Frontal cortex (tissue), 4 donors: ENCODE data around the gene TBL1X. TPM values are rescaled to one million over a fixed set of nuclear protein-coding genes. Genes with fewer than 3 reads are reported as not detected.

Experiments used
- DNase-seq, 2 donors: peaks; one replicate each; pipeline ENCODE4 v3.0.0; 2012; ENCODE audit warnings: low spot score in 2 of 2
- FAIRE-seq: peaks from 2 replicates; lab custom pipeline; 2012; peaks lifted over from hg19 to GRCh38; lab: Jason Lieb, UNC
- total RNA-seq: library from RNA; depleted of rRNA; stranded (reverse); fragments of >200 nt; gene quantifications from one replicate; pipeline ENCODE4 v1.2.3, GENCODE V29; 2014
- donor health status: control.
- donor health status: control.
- donor health status: control.

Gene TBL1X
- total RNA-seq, 1 donor from 2014 or later, result 2.9 TPM

- no peak for DNase-seq
- FAIRE-seq, result no peak
Observed at GRCh38 chrX:9681422-9681821, 216.6 kb downstream of the TBL1X start.

- DNase-seq (peak in 1 of 2 donors; percentile 24), FAIRE-seq (no peak)
Observed at GRCh38 chrX:9682456-9682855, 217.6 kb downstream of the TBL1X start.

- DNase-seq, result no peak
- FAIRE-seq, result no peak
Observed at GRCh38 chrX:9682861-9683260, 218.0 kb downstream of the TBL1X start.

DNA sequence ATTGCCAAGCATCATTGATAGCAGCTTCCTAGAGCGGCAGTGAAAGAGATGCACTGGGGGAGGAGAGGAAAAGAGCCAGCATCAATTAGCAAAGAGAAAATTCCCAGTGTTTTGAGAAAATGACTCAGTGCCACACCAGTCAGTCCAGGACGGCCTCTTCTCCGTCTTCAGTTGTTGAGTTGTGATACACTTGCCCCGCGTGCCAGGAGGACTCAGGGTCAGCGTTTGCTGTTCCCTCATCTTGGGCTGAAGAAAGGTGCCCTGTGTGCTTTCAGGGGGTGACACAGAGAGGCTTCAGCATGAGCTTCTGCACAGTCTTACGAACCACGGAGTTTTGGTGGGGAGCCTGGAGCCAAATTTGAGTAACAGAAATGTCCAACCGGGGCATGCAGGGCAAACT is 218.5 kb downstream of the TBL1X start:
- DNase-seq (no peak), FAIRE-seq (no peak)

- no peak for FAIRE-seq
- DNase-seq, result no peak
Observed at GRCh38 chrX:9687899-9688298, 223.0 kb downstream of the TBL1X start.

DNA sequence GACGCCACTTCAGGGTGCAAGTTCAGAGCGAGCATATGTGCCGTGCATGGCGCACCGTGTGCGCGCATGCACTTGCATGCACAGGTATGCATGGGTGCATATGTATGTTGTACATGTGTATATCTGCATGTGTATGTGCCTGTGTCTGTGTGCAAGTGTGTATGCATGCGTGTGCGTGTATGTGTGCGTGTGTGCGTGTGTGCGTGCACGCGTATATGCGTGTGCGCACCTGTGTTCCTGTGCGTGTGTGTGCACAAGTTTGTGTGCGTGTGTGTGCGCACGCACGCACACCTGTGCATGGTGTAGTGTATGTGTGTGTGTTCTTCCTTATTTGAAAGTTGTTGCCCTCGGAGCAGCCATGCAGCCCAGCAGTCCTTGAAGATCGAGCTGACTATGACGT is 224.0 kb downstream of the TBL1X start:
- DNase-seq, result no peak
- no peak for FAIRE-seq

DNA sequence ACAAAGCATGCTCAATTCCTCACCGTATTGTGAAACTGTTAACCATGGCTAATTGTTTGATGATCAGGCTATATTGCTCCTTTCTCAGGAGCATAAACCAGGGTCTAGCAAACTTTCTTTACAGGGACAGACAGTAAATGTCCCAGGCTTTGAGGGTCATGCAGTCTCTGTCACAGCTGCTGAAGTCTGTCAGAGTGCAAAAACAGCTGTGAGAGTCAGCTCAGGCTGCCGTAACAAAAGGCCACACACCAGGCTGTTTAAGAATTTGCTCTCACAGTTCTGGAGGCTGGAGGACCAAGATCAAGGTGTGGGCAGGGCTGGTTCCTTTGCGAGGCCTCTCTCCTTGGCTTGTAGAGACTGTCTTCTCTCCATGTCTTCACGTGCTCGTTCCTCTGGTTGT is 225.2 kb downstream of the TBL1X start:
- no peak for FAIRE-seq
- DNase-seq, result no peak

- no peak for FAIRE-seq
- DNase-seq, result no peak
Observed at GRCh38 chrX:9693307-9694001, 228.6 kb downstream of the TBL1X start.

DNA sequence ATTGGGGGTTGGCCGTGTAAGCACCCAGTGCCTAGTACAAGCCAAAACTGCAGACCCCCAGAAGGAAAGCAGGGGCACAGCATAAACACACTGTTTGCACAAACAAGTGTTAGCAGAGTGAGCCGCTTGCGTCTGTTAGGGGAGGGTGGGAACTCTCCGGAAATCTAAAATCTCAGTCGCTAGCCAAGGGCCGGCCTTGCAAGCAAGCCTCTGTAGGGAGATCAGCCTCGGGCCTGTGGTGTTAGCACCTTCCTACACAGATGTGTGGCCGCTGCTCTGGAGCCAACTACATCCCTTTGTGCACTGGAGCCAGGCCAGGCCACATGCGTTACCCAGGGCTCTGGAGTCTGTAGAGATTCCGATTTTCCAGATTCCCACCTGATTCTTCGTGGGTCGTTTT is 233.7 kb downstream of the TBL1X start:
- no peak for DNase-seq
- no peak for FAIRE-seq

- FAIRE-seq (no peak), DNase-seq (no peak)
Observed at GRCh38 chrX:9700555-9700954, 235.7 kb downstream of the TBL1X start.

DNA sequence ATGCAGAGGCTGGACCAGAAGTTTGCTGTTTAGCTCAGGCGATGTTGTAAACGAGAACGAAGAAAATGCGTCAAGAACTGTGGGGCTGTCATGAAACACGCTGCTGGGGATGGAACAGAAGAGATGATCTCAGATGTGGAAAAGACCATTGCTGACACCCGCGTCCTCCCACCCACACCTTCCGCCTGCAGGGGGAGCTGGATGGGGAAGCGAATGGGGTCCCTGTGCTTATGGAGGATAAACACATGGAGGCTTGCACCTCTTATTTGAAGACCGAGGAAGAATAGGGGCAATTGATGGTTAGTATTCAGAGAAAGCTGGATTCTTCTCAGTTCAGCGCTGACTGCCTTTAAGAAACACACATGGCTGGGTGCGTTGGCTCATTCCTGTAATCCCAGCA is 236.9 kb downstream of the TBL1X start:
- FAIRE-seq (no peak), DNase-seq (no peak)

- DNase-seq, result no peak
- no peak for FAIRE-seq
Observed at GRCh38 chrX:9703406-9703805, 238.5 kb downstream of the TBL1X start.

DNA sequence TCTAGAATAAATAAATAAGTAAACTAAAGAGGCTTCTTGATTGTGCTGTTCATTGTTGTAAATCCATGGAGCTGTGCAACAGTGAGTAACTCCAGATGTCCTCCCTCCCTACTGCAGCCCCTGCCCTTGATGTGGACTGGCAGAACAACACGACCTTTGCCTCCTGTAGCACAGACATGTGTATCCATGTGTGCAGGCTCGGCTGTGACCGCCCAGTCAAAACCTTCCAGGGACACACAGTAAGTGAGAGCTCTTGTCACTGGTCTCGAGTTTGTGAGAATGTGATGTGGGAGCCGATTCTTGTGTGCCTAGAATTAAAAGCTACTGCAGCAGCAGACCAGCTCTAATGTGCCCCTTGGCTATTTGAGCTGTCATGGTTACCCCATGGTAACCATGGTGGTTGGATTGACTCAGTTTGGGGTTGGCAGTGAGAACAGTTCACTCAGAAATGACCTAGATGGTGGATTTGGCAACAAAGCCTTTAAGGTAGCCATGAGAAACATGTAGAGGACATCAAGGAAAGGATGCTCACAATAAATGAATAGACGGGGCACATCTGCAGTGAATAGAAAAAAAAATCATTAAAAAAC is 240.1 kb downstream of the TBL1X start:
- DNase-seq (no peak), FAIRE-seq (no peak)

DNA sequence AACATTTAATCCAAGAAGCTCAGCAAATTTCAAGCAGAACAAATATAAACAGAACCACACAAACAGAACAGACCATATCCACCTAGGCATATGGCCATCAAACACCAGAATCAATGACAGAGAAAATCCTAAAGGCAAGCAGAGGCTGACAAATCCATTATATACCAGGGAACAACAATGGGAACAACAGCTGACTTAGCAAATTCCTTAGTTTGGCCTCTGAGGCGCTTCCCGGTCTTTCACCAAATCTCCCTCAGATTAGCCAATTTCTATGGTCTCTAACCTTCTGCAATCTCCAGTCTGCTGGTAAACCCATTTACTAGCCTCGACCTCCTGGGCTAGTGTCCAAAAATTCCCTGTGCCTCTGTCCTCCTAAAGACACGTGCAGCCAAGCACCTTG is 241.6 kb downstream of the TBL1X start:
- DNase-seq (no peak), FAIRE-seq (no peak)

GRCh38 chrX:9707306-9708033 is 242.6 kb downstream of the TBL1X start:
- FAIRE-seq, result no peak
- no peak for DNase-seq

DNA sequence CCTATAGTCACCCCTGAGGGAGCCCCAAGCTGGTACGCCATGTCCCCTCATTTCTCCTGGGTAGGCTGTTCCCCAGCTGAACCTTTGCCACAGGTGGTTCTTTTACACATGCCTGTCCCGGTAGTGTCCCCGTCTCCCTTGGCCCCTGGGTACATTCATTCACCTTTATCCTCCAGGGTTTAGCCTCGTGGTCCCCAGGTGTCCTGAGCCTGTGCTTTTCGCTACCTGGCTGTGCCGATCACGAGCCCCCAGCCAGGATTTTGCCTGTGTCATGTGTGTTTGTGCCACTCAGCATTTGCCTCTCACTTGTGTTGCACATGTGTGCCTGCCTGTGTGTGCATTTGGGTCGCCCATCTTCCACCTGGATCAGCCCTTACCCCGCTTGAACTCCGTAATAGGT is 243.2 kb downstream of the TBL1X start:
- DNase-seq (no peak), FAIRE-seq (no peak)

DNA sequence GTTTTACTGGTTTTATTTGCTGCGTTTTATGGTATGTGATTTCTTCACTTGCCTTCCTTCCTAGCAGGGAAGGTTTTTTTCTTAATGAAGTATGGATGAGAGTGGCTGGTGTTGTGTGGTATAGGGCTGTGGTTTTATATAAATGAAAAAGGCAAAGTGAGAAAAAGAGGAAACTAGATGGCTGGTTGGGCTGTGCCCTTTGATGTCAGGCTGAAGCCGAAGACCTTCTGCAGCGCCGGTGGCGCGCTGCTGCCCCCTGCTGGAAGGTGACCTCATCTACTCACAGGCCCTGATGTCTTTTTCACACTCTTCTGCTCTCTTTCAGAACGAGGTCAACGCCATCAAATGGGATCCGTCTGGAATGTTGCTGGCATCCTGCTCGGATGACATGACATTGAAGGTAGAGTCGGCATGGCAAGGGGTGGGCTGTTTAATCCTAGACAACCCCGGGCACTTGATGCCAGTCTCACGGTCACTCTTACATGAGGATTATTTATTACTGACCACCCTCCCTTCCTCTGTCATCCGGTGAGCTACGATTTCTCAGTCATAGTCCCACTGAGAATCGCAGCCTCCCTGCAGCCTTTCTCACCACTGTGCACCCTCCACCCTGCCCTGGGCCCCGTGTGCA is 244.2 kb downstream of the TBL1X start:
- DNase-seq (peak; percentile 38 to 68), FAIRE-seq (no peak)

- DNase-seq (no peak), FAIRE-seq (no peak)
Observed at GRCh38 chrX:9710332-9710731, 245.5 kb downstream of the TBL1X start.

- no peak for FAIRE-seq
- no peak for DNase-seq
Observed at GRCh38 chrX:9717376-9717775, 252.5 kb downstream of the TBL1X start.

- FAIRE-seq, result no peak
- no peak for DNase-seq
Observed at GRCh38 chrX:9724711-9725110, 259.9 kb downstream of the TBL1X start.

DNA sequence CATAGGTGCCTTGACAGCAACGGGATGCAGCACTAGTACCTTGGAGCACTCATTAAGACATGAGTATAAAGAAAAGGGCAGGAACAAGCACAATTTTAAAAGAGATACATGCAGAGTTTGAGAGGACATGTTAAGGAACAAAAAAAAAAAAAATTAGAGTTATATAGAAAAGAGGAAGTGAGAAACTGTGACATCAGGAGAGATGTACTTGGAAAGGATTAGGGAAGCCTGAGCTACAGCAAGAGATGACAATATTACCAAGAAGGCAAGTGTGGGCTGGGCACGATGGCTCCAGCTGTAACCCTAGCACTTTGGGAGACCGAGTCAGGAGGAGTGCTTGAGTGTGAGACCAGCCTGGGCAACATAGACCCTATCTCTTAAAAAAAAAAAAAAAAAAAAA is 263.4 kb downstream of the TBL1X start:
- FAIRE-seq (no peak), DNase-seq (no peak)
